A549 (cell line): ENCODE results near the gene JDP2. TPM values are rescaled to one million over a fixed set of nuclear protein-coding genes. Genes with fewer than 3 reads are reported as not detected.

Experiments used
- ATAC-seq, 2 experiments: fragments of 200-7000 bp in 1 of 2; fragments of >200 bp in 1 of 2; cut with Nextera tagmentation in 1 of 2; cut with Tn5 transposase in 1 of 2; 3 replicates each; pipeline versions ENCODE4 v1.8.0 to v1.9.1; 2018 to 2020; ENCODE audit warnings: mild to moderate bottlenecking in 1 of 2, moderate library complexity in 1 of 2
- CTCF ChIA-PET: fragments of 300-600 bp; sonication (Branson Sonifier 250); formaldehyde crosslinking; extraction: SDS; loops from one replicate; lab custom pipeline; 2021; ENCODE audit warnings: antibody characterized with exemption, inconsistent platforms; lab: Yijun Ruan, JAX
- POLR2A ChIA-PET: fragments of 350-600 bp; formaldehyde crosslinking; extraction: SDS; loops from one replicate; lab custom pipeline; 2021; ENCODE audit warnings: antibody characterized with exemption, inconsistent platforms; lab: Yijun Ruan, JAX
- DNase-seq, 2 experiments: peaks; one replicate each; pipeline versions ENCODE4 v3.0.0 to v3.0.0-alpha.2; 2011 to 2016; ENCODE audit warnings: low read depth in 1 of 2, low spot score in 1 of 2
- FAIRE-seq: peaks from 2 replicates; lab custom pipeline; 2011; peaks lifted over from hg19 to GRCh38; lab: Jason Lieb, UNC
- H3K27ac ChIP-seq, 2 experiments: fragments of >200 bp; sonication (Bioruptor Twin); formaldehyde crosslinking; 3 replicates each; pipeline ENCODE4 v1.5.1; 2016 to 2017
- H3K4me1 ChIP-seq: fragments of >200 bp; sonication (Bioruptor Twin); formaldehyde crosslinking; 3 replicates; pipeline ENCODE4 v1.6.1; 2016
- H3K4me2 ChIP-seq: fragments of >200 bp; sonication (Bioruptor Twin); formaldehyde crosslinking; 3 replicates; pipeline ENCODE4 v1.6.1; 2016
- H3K4me3 ChIP-seq: fragments of >200 bp; sonication (Bioruptor Twin); formaldehyde crosslinking; 3 replicates; pipeline ENCODE4 v1.5.1; 2016
- H3K9me3 ChIP-seq: fragments of >200 bp; sonication (Bioruptor Twin); formaldehyde crosslinking; 3 replicates; pipeline ENCODE4 v1.6.1; 2016
- CHD4 ChIP-seq: fragments of 200-600 bp; sonication (generic); IDR thresholded peaks from 2 replicates; pipeline ENCODE4 v1.6.1; 2016; ENCODE audit warnings: antibody characterized with exemption, mild to moderate bottlenecking, borderline replicate concordance
- EHMT2 ChIP-seq: fragments of 200-600 bp; sonication (generic); IDR thresholded peaks from 2 replicates; pipeline ENCODE4 v1.6.1; 2016; ENCODE audit warnings: antibody characterized with exemption, low read depth, mild to moderate bottlenecking, moderate library complexity
- EP300 ChIP-seq, 2 experiments: fragments of >200 bp; sonication (Bioruptor Twin); formaldehyde crosslinking; IDR thresholded peaks; 2 replicates in 1 of 2; 3 replicates in 1 of 2; pipeline ENCODE4 v1.6.1; 2016 to 2017
- ESRRA ChIP-seq: fragments of 150-350 bp; IDR thresholded peaks from 2 replicates; pipeline ENCODE4 v1.6.1; 2014; ENCODE audit warnings: mild to moderate bottlenecking, low read length, borderline replicate concordance
- HDAC2 ChIP-seq: fragments of 200-600 bp; sonication (generic); IDR thresholded peaks from 2 replicates; pipeline ENCODE4 v1.6.1; 2016
- HOXB5 ChIP-seq: fragments of 250-450 bp; sonication (Bioruptor Pico); IDR thresholded peaks from 2 replicates; pipeline ENCODE4 v1.5.0; 2020; ENCODE audit warnings: mild to moderate bottlenecking, moderate library complexity
- KDM5A ChIP-seq: fragments of 200-600 bp; sonication (generic); IDR thresholded peaks from 2 replicates; pipeline ENCODE4 v1.6.1; 2016; ENCODE audit warnings: antibody characterized with exemption, mild to moderate bottlenecking
- NFE2L2 ChIP-seq: fragments of 150-350 bp; conservative IDR thresholded peaks from 2 replicates; pipeline ENCODE4 v1.6.1; 2014; ENCODE audit warnings: low read length
- NPAS2 ChIP-seq: fragments of 250-450 bp; sonication (Bioruptor Pico); IDR thresholded peaks from 2 replicates; pipeline ENCODE4 v1.8.0; 2022; ENCODE audit warnings: mild to moderate bottlenecking, moderate library complexity, borderline replicate concordance
- NR3C1 ChIP-seq: fragments of >200 bp; sonication (Bioruptor Twin); formaldehyde crosslinking; IDR thresholded peaks from 3 replicates; pipeline ENCODE4 v1.6.1; 2017
- PHF8 ChIP-seq: fragments of 200-600 bp; sonication (generic); IDR thresholded peaks from 2 replicates; pipeline ENCODE4 v1.6.1; 2016; ENCODE audit warnings: low read depth, mild to moderate bottlenecking, antibody characterized with exemption, moderate library complexity, borderline replicate concordance
- RCOR1 ChIP-seq: fragments of 150-350 bp; IDR thresholded peaks from 2 replicates; pipeline ENCODE4 v1.6.1; 2014; ENCODE audit warnings: antibody characterized with exemption, low read length, low read depth
- SMC3 ChIP-seq: fragments of >200 bp; sonication (Bioruptor Twin); formaldehyde crosslinking; IDR thresholded peaks from 3 replicates; pipeline ENCODE4 v1.6.1; 2018; ENCODE audit warnings: inconsistent platforms
- SREBF2 ChIP-seq: fragments of 450-650 bp; IDR thresholded peaks from 2 replicates; pipeline ENCODE4 v1.6.1; 2014; ENCODE audit warnings: mild to moderate bottlenecking, moderate library complexity
- ZFP36 ChIP-seq: fragments of 450-650 bp; IDR thresholded peaks from 2 replicates; pipeline ENCODE4 v1.6.1; 2014; ENCODE audit warnings: borderline replicate concordance; ENCODE audit not compliant: partially characterized antibody
- ZNF302 ChIP-seq: fragments of 250-450 bp; sonication (Bioruptor Pico); IDR thresholded peaks from 2 replicates; pipeline ENCODE4 v1.9.0; 2021; ENCODE audit warnings: inconsistent platforms, mild to moderate bottlenecking, moderate library complexity
- WGBS: methylation state at CpG from one replicate; pipeline ENCODE4 v1.1.6; 2017; ENCODE audit errors: missing lambda C conversion rate; 5-methylcytosine and 5-hydroxymethylcytosine counted together
- polyA plus RNA-seq, 4 experiments: library from polyadenylated mRNA; depleted of rRNA in 3 of 4; stranded (reverse); fragments of >200 nt; fragmentation: RNase III in 1 of 4; extraction: RNeasy Plus Mini Kit Qiagen cat#74134 plus additional on column Dnase treatment in 1 of 4; gene quantifications; 2 replicates in 3 of 4; 3 replicates in 1 of 4; pipeline ENCODE4 v1.2.3, GENCODE V29; 2011 to 2017
- TF ChIP-seq, protein P1 (sequence below): fragments of >200 bp; sonication (Bioruptor Twin); formaldehyde crosslinking; IDR thresholded peaks from 3 replicates; pipeline ENCODE4 v1.6.1; 2016
- TF ChIP-seq, protein P2 (sequence below): IDR thresholded peaks from 2 replicates; pipeline ENCODE4 v1.6.1; 2012; ENCODE audit warnings: low read depth, borderline replicate concordance
- TF ChIP-seq, protein P3 (sequence below): IDR thresholded peaks from 2 replicates; pipeline ENCODE4 v1.6.1; 2012
- TF ChIP-seq, protein P4 (sequence below): fragments of >200 bp; sonication (Bioruptor Twin); formaldehyde crosslinking; IDR thresholded peaks from 3 replicates; pipeline ENCODE4 v1.5.1; 2016
- TF ChIP-seq, protein P5 (sequence below): fragments of 150-350 bp; IDR thresholded peaks from 2 replicates; pipeline ENCODE4 v1.6.1; 2014; ENCODE audit warnings: low read depth, mild to moderate bottlenecking, low read length

The JDP2 gene
- polyA plus RNA-seq, 2 of the 4 experiments (the other 2 are of a cell fraction), result 22.4 to 31.2 TPM

DNA sequence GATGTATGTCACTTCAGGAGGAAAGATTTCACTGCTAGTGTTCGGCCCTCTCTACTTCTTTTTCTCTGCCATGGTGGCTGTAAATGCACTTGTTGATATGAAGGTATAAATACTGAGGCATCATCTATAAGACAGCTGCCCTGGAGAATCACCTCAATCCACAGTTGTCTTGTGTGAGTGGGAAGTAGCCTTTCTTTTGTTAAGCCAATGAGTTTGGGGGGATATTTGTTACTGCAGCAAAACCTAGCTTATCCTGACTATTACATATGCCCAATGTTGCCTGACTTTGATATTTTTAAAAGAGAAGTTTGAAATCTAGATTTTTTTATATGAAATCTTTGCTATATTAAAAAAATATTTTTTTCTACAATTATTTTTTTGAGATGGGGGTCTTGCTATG, 3.3 kb upstream of the JDP2 start:
- peaks cover 7% of the 10 kb centered on the region; the same call in 1 of the 3 replicates for H3K9me3 ChIP-seq
- H3K4me2 ChIP-seq, result no peak overlapping the region
- no peak for FAIRE-seq
- no peak overlapping the region for H3K4me3 ChIP-seq
- peaks cover 27% of the 10 kb centered on the region for H3K4me1 ChIP-seq
- ChIA-PET POLR2A (no interaction called here), CTCF (interaction anchor here (0.9 to 2.3 kb wide), 4 partner anchors 116 to 278 kb away, joined by 3 to 11 read pairs (median 7); no protein-coding TSS in a partner anchor)
- no peak for DNase-seq
- ATAC-seq, result no peak
- TF ChIP-seq NR3C1 (no peak), HDAC2 (no peak), ZNF302 (no peak), CHD4 (no peak), NPAS2 (no peak), NFE2L2 (no peak), SREBF2 (no peak), PHF8 (no peak), SMC3 (no peak), EHMT2 (no peak), EP300 (IDR thresholded peaks at IDR 0.05) (no peak), ESRRA (no peak), HOXB5 (no peak)
- TF ChIP-seq, protein P1, sequence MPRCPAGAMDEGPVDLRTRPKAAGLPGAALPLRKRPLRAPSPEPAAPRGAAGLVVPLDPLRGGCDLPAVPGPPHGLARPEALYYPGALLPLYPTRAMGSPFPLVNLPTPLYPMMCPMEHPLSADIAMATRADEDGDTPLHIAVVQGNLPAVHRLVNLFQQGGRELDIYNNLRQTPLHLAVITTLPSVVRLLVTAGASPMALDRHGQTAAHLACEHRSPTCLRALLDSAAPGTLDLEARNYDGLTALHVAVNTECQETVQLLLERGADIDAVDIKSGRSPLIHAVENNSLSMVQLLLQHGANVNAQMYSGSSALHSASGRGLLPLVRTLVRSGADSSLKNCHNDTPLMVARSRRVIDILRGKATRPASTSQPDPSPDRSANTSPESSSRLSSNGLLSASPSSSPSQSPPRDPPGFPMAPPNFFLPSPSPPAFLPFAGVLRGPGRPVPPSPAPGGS, result no peak
- TF ChIP-seq, protein P2, sequence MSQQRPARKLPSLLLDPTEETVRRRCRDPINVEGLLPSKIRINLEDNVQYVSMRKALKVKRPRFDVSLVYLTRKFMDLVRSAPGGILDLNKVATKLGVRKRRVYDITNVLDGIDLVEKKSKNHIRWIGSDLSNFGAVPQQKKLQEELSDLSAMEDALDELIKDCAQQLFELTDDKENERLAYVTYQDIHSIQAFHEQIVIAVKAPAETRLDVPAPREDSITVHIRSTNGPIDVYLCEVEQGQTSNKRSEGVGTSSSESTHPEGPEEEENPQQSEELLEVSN, result no peak
- TF ChIP-seq, protein P3, sequence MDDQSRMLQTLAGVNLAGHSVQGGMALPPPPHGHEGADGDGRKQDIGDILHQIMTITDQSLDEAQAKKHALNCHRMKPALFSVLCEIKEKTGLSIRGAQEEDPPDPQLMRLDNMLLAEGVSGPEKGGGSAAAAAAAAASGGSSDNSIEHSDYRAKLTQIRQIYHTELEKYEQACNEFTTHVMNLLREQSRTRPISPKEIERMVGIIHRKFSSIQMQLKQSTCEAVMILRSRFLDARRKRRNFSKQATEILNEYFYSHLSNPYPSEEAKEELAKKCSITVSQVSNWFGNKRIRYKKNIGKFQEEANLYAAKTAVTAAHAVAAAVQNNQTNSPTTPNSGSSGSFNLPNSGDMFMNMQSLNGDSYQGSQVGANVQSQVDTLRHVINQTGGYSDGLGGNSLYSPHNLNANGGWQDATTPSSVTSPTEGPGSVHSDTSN, result no peak
- TF ChIP-seq, protein P4, sequence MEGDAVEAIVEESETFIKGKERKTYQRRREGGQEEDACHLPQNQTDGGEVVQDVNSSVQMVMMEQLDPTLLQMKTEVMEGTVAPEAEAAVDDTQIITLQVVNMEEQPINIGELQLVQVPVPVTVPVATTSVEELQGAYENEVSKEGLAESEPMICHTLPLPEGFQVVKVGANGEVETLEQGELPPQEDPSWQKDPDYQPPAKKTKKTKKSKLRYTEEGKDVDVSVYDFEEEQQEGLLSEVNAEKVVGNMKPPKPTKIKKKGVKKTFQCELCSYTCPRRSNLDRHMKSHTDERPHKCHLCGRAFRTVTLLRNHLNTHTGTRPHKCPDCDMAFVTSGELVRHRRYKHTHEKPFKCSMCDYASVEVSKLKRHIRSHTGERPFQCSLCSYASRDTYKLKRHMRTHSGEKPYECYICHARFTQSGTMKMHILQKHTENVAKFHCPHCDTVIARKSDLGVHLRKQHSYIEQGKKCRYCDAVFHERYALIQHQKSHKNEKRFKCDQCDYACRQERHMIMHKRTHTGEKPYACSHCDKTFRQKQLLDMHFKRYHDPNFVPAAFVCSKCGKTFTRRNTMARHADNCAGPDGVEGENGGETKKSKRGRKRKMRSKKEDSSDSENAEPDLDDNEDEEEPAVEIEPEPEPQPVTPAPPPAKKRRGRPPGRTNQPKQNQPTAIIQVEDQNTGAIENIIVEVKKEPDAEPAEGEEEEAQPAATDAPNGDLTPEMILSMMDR, result no peak
- 89% methylated on average over 1 of the region's 1 CpG for WGBS
- H3K27ac ChIP-seq, result no peak overlapping the region

DNA sequence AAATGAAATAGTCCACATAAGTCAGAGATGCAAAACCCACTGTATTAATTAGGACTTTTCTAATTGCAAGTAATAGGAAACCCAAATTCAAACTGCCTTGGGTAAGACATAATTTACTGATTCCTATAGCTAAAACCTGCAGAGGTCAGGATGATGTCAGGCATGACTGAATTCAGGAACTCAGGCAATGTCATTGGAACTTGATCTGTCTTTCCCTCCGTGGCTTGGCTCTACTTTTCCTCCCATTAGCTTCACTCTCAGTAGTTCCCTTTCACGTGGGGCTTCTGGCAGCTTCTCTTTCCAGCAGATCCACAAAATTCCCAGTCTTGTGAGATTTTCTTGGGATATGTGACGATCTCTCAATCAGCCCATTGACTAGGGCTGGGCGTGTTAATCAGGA, 2.4 kb upstream of the JDP2 start:
- 86% methylated on average over 4 of the region's 4 CpGs for WGBS
- POLR2A ChIA-PET, result no interaction called here
- DNase-seq, result no peak

DNA sequence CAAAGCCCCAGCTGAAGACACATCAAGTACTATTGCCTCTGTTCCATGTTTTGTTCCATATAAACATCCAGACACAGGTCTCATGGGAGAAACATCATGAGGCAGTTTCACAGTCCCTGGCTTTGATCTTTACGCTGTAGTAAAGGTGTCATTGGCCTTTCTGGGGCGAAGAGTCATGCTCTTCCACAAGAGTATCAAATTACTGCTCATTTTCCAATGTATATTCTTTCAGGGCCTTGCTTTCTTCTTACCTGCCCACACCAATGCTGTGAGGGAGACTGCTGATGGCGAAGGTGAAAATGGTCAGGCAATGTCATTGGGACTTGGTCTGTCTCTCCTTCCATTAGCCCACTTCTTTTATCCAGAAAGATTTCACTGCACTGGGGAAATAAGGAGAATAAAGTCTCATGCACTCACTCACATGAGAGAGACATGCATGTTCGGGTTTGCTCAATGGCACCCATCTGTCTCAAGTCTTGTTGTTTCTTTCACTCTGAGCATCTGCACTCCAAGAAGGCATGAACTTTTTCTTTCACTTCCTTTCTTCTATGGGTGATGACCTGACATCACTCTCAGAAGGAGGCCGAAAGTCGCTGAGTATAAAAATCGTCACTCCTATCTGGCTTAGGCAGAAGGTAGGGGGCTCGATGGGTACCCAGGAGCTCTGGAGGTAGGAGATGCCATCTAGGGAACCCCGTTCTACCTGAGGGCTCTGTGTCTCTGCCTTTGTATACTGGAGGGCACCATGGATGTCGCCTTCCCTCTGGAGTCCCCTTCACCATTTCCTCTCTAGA, 1.3 kb upstream of the JDP2 start:
- FAIRE-seq (no peak), DNase-seq (no peak), ATAC-seq (no peak)
- Histone ChIP-seq H3K4me1 (peaks cover 45% of the 10 kb centered on the region), H3K4me2 (peak overlapping the region; percentile 78), H3K9me3 (peaks cover 7% of the 10 kb centered on the region; the same call in 1 of the 3 replicates), H3K27ac (peak overlapping the region; percentile 94 to 99), H3K4me3 (peak overlapping the region; percentile 83; the same call in 1 of the 3 replicates)
- 95% methylated on average over 10 of the region's 10 CpGs for WGBS
- CTCF ChIA-PET, result interaction anchor here (1.3 to 2.2 kb wide), 3 partner anchors 12 to 135 kb away, joined by 3 to 9 read pairs (median 9); no protein-coding TSS in a partner anchor
- POLR2A ChIA-PET, result no interaction called here
- no peak for TF ChIP-seq RCOR1
- no peak for TF ChIP-seq ZFP36
- TF ChIP-seq, protein P5, sequence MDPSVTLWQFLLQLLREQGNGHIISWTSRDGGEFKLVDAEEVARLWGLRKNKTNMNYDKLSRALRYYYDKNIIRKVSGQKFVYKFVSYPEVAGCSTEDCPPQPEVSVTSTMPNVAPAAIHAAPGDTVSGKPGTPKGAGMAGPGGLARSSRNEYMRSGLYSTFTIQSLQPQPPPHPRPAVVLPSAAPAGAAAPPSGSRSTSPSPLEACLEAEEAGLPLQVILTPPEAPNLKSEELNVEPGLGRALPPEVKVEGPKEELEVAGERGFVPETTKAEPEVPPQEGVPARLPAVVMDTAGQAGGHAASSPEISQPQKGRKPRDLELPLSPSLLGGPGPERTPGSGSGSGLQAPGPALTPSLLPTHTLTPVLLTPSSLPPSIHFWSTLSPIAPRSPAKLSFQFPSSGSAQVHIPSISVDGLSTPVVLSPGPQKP, result no peak
- TF ChIP-seq SMC3, result no peak
- TF ChIP-seq, protein P4, result no peak

More for the DNA sequence above, 2.4 kb upstream of the JDP2 start:
- H3K27ac ChIP-seq, result no peak overlapping the region
- TF ChIP-seq KDM5A, result no peak
- peaks cover 7% of the 10 kb centered on the region; the same call in 1 of the 3 replicates for H3K9me3 ChIP-seq
- H3K4me2 ChIP-seq, result no peak overlapping the region
- no peak overlapping the region for H3K4me3 ChIP-seq
- H3K4me1 ChIP-seq, result peaks cover 34% of the 10 kb centered on the region
- FAIRE-seq (no peak), ATAC-seq (no peak)
- CTCF ChIA-PET, result interaction anchor here (0.9 to 2.2 kb wide), 5 partner anchors 13 to 279 kb away, joined by 3 to 9 read pairs (median 3); no protein-coding TSS in a partner anchor
